Measurements from ENCODE around the gene CIC. TPM values are rescaled to one million over a fixed set of nuclear protein-coding genes. Genes with fewer than 3 reads are reported as not detected.
A peak's percentile ranks its signal among the peaks of the same experiment; 100 is the strongest.

Gene CIC
- total and polyA plus RNA-seq, 9 of the 15 experiments (the other 6 are each of a cell fraction or from before 2014, with no cell fraction given), result 0.07 to 44.7 (median 8.6) TPM

- Histone ChIP-seq H3K27me3 (ENCODE audit: control insufficient read depth in 2 of 2, insufficient read depth in 2 of 2, low read length in 2 of 2) (no peaks in the 10 kb centered on the region), H3K4me3 (peak overlapping the region; percentile 79), H3K27ac (ENCODE audit: extremely low read depth, low read depth, low read length) (peak overlapping the region; percentile 84; the same call in 2 of the 3 replicates), H4K20me1 (replicated peaks; ENCODE audit: control insufficient read depth, insufficient read depth, low read length) (no peaks in the 10 kb centered on the region), H3K9me3 (replicated peaks; ENCODE audit: control insufficient read depth, insufficient read depth, low read depth, low read length) (no peaks in the 10 kb centered on the region), H3K79me2 (ENCODE audit: control insufficient read depth, insufficient read depth, low read length) (peaks cover 52% of the 10 kb centered on the region), H3K4me1 (replicated peaks in 1 of 2; ENCODE audit: control insufficient read depth in 2 of 2, insufficient read depth in 2 of 2, low read length in 2 of 2) (peaks cover 4 to 16% of the 10 kb centered on the region in 2 experiments; a peak in 4 of 5 replicates), H2AFZ (ENCODE audit: low read depth, low read length) (no peak overlapping the region), H3K9ac (ENCODE audit: insufficient read depth in 1 of 2, low read depth in 2 of 2, low read length in 2 of 2) (peak overlapping the region; percentile 89 to 95), H3K36me3 (ENCODE audit: control insufficient read depth, insufficient read depth, low read length) (peaks cover 36% of the 10 kb centered on the region), H3K4me2 (ENCODE audit: insufficient read depth, low read length) (peak overlapping the region; percentile 92), H3K9me1 (ENCODE audit: control insufficient read depth, insufficient read depth, low read length) (no peaks in the 10 kb centered on the region)
- no peak for FAIRE-seq
- in situ Hi-C loops (cut with MboI), result no loop called here
- POLR2A ChIA-PET, result interaction anchor here (0.6 to 11.7 kb wide), 5 partner anchors 8 to 381 kb away, joined by 3 to 116 read pairs (median 19); partner anchors contain the start of genes DEDD2, RPS19 and ZNF526
- no peak for ATAC-seq
- CTCF ChIA-PET (ENCODE audit: low intra/inter-chr PET ratio), result no interaction called here
- intact Hi-C loops (cut with micrococcal nuclease), result loop anchor here (5.0 kb wide), 2 partner anchors 44 to 56 kb away; no protein-coding TSS in a partner anchor
- 33% methylated on average over 1 of the region's 3 CpGs for WGBS (ENCODE audit: insufficient coverage, low coverage, missing lambda C conversion rate)
- DNase-seq (ENCODE audit: extremely low read depth in 1 of 4, low spot score in 3 of 4), result no peak
- TF ChIP-seq ZNF146 (CRISPR knock-in tag; IDR thresholded peaks at IDR 0.05; ENCODE audit: unreplicated experiment) (no peak), IRF2 (CRISPR knock-in tag; IDR thresholded peaks at IDR 0.05) (no peak), ETS2 (tag; IDR thresholded peaks at IDR 0.05; ENCODE audit: borderline replicate concordance, poor library complexity, severe bottlenecking) (no peak), XRCC5 (IDR thresholded peaks at IDR 0.05; ENCODE audit: low read depth, low read length) (no peak), NR4A1 (CRISPR knock-in tag; IDR thresholded peaks at IDR 0.05) (no peak), NR4A1 (tag; IDR thresholded peaks at IDR 0.05) (no peak), ZNF41 (CRISPR knock-in tag; conservative IDR thresholded peaks at IDR 0.05) (no peak), L3MBTL2 (IDR thresholded peaks at IDR 0.05) (no peak)
- TSS peak; percentile 67 for BruUV-seq (replicated peaks)
Measured at GRCh38 chr19:42241279-42241678, 27.8 kb upstream of the CIC start.
